Osteoblast (primary cell): ENCODE measurements around the gene EFCAB11. TPM values are rescaled to one million over a fixed set of nuclear protein-coding genes. Genes with fewer than 3 reads are reported as not detected.

Experiments
- DNase-seq: peaks from one replicate; pipeline ENCODE4 v3.0.0; 2011; ENCODE audit warnings: low spot score, mixed read lengths; ENCODE audit not compliant: insufficient read length; ENCODE audit errors: missing footprints
- H2AFZ ChIP-seq: 2 replicates; pipeline ENCODE4 v1.6.0; 2011; ENCODE audit warnings: mild to moderate bottlenecking, low read length
- H3K27ac ChIP-seq: 2 replicates; pipeline ENCODE4 v1.5.1; 2011; ENCODE audit warnings: mild to moderate bottlenecking, low read depth, low read length, moderate library complexity
- H3K27me3 ChIP-seq: 2 replicates; pipeline ENCODE4 v1.6.0; 2012; ENCODE audit warnings: mild to moderate bottlenecking, control low read depth, inconsistent platforms, low read length, moderate library complexity; ENCODE audit not compliant: insufficient read depth
- H3K36me3 ChIP-seq: 2 replicates; pipeline ENCODE4 v1.5.1; 2011; ENCODE audit warnings: mild to moderate bottlenecking, low read length, control low read depth, moderate library complexity; ENCODE audit not compliant: insufficient read depth
- H3K4me1 ChIP-seq: 2 replicates; pipeline ENCODE4 v1.5.1; 2011; ENCODE audit warnings: mild to moderate bottlenecking, low read length, control low read depth, moderate library complexity; ENCODE audit not compliant: insufficient read depth
- H3K4me2 ChIP-seq: 2 replicates; pipeline ENCODE4 v1.6.0; 2011; ENCODE audit warnings: mild to moderate bottlenecking, low read length; ENCODE audit not compliant: insufficient read depth
- H3K4me3 ChIP-seq: fragments of 200-600 bp; sonication (generic); 3 replicates; pipeline ENCODE4 v1.5.1; 2012; ENCODE audit warnings: mild to moderate bottlenecking, low read length, inconsistent platforms; ENCODE audit not compliant: insufficient read depth
- H3K79me2 ChIP-seq: 2 replicates; pipeline ENCODE4 v1.6.0; 2012; ENCODE audit warnings: mild to moderate bottlenecking, low read length, control low read depth, inconsistent platforms; ENCODE audit not compliant: insufficient read depth
- H3K9me3 ChIP-seq: 2 replicates; pipeline ENCODE4 v1.5.1; 2011; ENCODE audit warnings: low read depth, low read length, control low read depth
- H4K20me1 ChIP-seq: 2 replicates; pipeline ENCODE4 v1.6.0; 2012; ENCODE audit warnings: mild to moderate bottlenecking, low read length, control low read depth; ENCODE audit not compliant: insufficient read depth
- total RNA-seq: library from RNA; depleted of rRNA; stranded (reverse); fragments of >200 nt; gene quantifications from 2 replicates; pipeline ENCODE4 v1.2.3, GENCODE V29; 2012
- TF ChIP-seq, protein P1 (sequence below): IDR thresholded peaks from 2 replicates; pipeline ENCODE4 v1.5.1; 2011; ENCODE audit warnings: mild to moderate bottlenecking, low read depth, low read length, moderate library complexity; ENCODE audit errors: extremely low read depth

Gene EFCAB11
- total RNA-seq, 1 donor: 6.9 TPM

DNA sequence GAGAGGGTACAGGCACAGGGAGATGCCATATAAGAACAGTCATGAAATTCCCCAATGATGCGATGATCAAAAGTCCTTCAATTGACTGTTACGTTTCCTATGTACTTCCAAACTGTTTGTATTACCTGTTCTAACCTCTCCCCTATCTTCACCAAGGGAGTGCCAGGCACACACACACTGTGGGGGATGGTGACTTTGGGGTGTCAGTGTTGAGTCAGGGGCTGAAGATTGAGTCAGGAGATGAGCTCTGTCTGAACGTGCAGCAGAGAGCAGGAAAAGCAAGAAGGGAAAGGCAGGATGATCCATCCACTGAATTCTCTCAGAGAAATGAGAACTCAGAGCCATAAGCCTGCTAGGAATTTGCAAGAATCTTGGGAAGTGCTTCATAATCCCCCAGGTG lies 153.4 kb downstream of the EFCAB11 start:
- no peak for DNase-seq
- Histone ChIP-seq H3K27me3 (no peaks in the 10 kb centered on the region), H3K27ac (no peak overlapping the region), H3K79me2 (no peaks in the 10 kb centered on the region), H4K20me1 (no peaks in the 10 kb centered on the region), H3K4me2 (no peak overlapping the region), H3K9me3 (no peaks in the 10 kb centered on the region), H3K4me3 (no peak overlapping the region), H3K4me1 (peaks cover 6% of the 10 kb centered on the region), H3K36me3 (no peaks in the 10 kb centered on the region), H2AFZ (peak overlapping the region; percentile 55)
- TF ChIP-seq, protein P1, sequence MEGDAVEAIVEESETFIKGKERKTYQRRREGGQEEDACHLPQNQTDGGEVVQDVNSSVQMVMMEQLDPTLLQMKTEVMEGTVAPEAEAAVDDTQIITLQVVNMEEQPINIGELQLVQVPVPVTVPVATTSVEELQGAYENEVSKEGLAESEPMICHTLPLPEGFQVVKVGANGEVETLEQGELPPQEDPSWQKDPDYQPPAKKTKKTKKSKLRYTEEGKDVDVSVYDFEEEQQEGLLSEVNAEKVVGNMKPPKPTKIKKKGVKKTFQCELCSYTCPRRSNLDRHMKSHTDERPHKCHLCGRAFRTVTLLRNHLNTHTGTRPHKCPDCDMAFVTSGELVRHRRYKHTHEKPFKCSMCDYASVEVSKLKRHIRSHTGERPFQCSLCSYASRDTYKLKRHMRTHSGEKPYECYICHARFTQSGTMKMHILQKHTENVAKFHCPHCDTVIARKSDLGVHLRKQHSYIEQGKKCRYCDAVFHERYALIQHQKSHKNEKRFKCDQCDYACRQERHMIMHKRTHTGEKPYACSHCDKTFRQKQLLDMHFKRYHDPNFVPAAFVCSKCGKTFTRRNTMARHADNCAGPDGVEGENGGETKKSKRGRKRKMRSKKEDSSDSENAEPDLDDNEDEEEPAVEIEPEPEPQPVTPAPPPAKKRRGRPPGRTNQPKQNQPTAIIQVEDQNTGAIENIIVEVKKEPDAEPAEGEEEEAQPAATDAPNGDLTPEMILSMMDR: no peak

DNA sequence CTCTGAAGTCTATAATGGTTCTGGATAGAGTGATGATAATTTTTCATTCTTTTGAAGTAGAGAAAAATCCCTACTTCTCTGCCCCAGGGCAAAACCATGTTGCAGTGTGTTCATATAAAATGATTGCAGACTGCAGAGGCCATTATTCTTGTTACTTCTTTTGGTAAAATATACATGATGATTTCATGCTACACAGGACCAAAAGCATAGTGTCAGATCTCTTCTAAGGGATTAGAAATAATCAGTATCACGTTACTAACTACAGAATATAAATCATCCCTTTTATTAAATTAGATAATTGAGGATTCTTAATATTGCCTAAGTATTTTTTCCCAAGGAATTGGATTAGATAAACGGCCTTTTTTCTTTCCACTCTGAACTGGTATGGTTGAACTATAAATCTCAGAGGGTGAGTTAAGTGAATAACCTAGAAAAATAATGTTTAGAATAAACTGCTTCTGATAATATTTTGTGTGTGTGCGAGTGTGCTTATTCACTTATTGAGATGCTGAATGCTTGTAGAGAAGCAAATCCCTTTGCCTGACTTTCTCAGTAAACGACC lies 156.2 kb downstream of the EFCAB11 start:
- Histone ChIP-seq H4K20me1 (no peaks in the 10 kb centered on the region), H3K4me3 (no peak overlapping the region), H2AFZ (no peak overlapping the region), H3K9me3 (no peaks in the 10 kb centered on the region), H3K36me3 (no peaks in the 10 kb centered on the region), H3K4me1 (peaks cover 6% of the 10 kb centered on the region), H3K27ac (no peak overlapping the region), H3K27me3 (no peaks in the 10 kb centered on the region), H3K4me2 (no peak overlapping the region), H3K79me2 (no peaks in the 10 kb centered on the region)
- TF ChIP-seq, protein P1: no peak
- no peak for DNase-seq

DNA sequence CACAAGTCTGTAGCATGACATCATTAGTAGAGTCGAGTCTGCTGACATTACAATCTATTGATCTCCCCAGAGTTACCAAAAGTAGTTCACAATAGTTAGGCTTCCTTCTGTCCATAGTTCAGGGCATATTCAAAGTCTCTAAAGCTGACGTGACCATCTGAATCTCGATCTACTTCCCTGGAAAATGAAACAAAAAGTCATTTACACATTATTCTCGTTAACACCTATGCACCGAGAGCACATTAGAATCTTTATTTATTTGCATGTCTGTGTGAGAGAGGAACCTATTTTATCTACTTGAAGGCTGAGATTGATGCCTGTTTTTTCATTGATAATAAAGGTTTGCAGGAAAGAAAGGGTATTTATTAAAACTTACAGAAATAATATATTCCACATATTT lies 157.4 kb downstream of the EFCAB11 start:
- Histone ChIP-seq H3K79me2 (no peaks in the 10 kb centered on the region), H3K36me3 (no peaks in the 10 kb centered on the region), H2AFZ (no peak overlapping the region), H3K27ac (no peak overlapping the region), H3K27me3 (no peaks in the 10 kb centered on the region), H3K4me2 (no peak overlapping the region), H3K9me3 (no peaks in the 10 kb centered on the region), H3K4me1 (peaks cover 16% of the 10 kb centered on the region), H3K4me3 (no peak overlapping the region), H4K20me1 (no peaks in the 10 kb centered on the region)
- TF ChIP-seq, protein P1: no peak
- DNase-seq: no peak

DNA sequence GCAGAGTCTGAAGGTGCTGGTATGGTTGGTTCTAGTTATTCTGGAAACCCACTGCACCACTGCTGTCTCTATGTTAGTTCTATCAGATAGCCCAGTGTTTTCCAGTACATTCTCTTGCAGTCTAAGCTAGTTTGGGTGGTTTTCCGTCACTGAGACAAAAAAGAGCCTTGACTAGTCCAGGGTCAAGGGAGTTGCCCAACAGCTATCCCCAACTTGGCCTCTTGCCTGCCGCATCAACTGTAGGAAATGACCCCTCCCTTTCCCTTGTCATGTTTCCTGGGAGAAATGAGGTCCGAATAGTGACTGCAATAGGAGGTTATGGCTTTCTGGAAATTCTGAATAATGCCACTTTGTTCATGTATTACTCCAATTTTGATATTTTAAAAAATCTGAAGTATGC lies 160.4 kb downstream of the EFCAB11 start:
- no peak overlapping the region for H3K4me3 ChIP-seq
- H3K4me1 ChIP-seq: peaks cover 10% of the 10 kb centered on the region
- no peak overlapping the region for H3K27ac ChIP-seq
- no peaks in the 10 kb centered on the region for H3K27me3 ChIP-seq
- no peak overlapping the region for H3K4me2 ChIP-seq
- peak; percentile 6 for DNase-seq
- no peaks in the 10 kb centered on the region for H4K20me1 ChIP-seq
- no peaks in the 10 kb centered on the region for H3K79me2 ChIP-seq
- H3K9me3 ChIP-seq: no peaks in the 10 kb centered on the region
- TF ChIP-seq, protein P1: no peak
- no peak overlapping the region for H2AFZ ChIP-seq
- H3K36me3 ChIP-seq: no peaks in the 10 kb centered on the region
